ENCODE measurements around the gene DDX4.
"Not testable (repeated sequence)": the region's sequence is repeated elsewhere in the genome, so short reads cannot be mapped to it uniquely, and the experiment has no call there.

Gene DDX4

DNA sequence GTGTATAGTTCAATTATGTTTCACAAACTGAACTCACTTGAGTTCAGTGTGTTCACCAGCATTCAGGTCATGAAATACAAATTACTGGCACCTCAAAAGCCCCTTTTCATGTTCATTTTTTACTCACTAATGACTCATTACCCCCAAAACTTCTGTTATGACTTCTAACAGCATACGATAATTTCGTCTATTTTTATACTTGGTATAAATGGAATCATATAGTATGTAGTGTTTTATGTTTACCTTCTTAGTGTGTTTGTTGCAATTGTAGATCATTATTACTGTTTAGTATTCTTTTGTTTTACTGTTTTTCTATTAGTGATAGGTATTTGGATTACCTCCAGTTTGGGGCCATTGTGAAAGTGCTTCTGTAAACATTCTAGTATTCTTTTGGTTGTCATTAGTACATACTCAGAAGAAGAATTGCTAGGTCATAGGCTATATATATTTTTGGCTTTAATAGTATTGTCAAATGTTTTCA lies 33.4 kb downstream of the DDX4 start:
- TF ChIP-seq CTCF (IDR thresholded peaks at IDR 0.05; ENCODE audit: unreplicated experiment in 3 of 3) = no peak
- H3K4me1 Mint-ChIP-seq = peaks cover 3% of the 10 kb centered on the region
- H3K9me3 Mint-ChIP-seq = no peaks in the 10 kb centered on the region
- no peaks in the 10 kb centered on the region for H3K27me3 Mint-ChIP-seq (ENCODE audit: low read depth)
- H3K36me3 Mint-ChIP-seq (ENCODE audit: low read depth) = no peaks in the 10 kb centered on the region
- H3K4me3 Mint-ChIP-seq = no peak overlapping the region
- H3K27ac Mint-ChIP-seq = no peak overlapping the region

- Mint-ChIP-seq H3K9me3 (no peaks in the 10 kb centered on the region), H3K4me1 (no peaks in the 10 kb centered on the region), H3K4me3 (no peak overlapping the region), H3K27me3 (ENCODE audit: low read depth) (no peaks in the 10 kb centered on the region), H3K27ac (no peak overlapping the region), H3K36me3 (ENCODE audit: low read depth) (no peaks in the 10 kb centered on the region)
- no peak for TF ChIP-seq CTCF (IDR thresholded peaks at IDR 0.05; ENCODE audit: unreplicated experiment in 3 of 3)
These were observed 35.2 kb downstream of the DDX4 start for GRCh38 chr5:55773057-55773456.

- Mint-ChIP-seq H3K4me3 (no peak overlapping the region), H3K27me3 (ENCODE audit: low read depth) (no peaks in the 10 kb centered on the region), H3K36me3 (ENCODE audit: low read depth) (no peaks in the 10 kb centered on the region), H3K4me1 (no peaks in the 10 kb centered on the region), H3K9me3 (no peaks in the 10 kb centered on the region), H3K27ac (no peak overlapping the region)
- TF ChIP-seq CTCF (IDR thresholded peaks at IDR 0.05; ENCODE audit: unreplicated experiment in 3 of 3) = no peak
These were observed 39.5 kb downstream of the DDX4 start for GRCh38 chr5:55777332-55777731.

GRCh38 chr5:55800924-55801323 lies 63.1 kb downstream of the DDX4 start:
- H3K27ac Mint-ChIP-seq = no peak overlapping the region
- no peak overlapping the region for H3K4me3 Mint-ChIP-seq
- no peaks in the 10 kb centered on the region for H3K27me3 Mint-ChIP-seq (ENCODE audit: low read depth)
- H3K9me3 Mint-ChIP-seq = peaks cover 5% of the 10 kb centered on the region
- H3K36me3 Mint-ChIP-seq (ENCODE audit: low read depth) = no peaks in the 10 kb centered on the region
- no peak for TF ChIP-seq CTCF (IDR thresholded peaks at IDR 0.05; ENCODE audit: unreplicated experiment in 3 of 3)
- H3K4me1 Mint-ChIP-seq = no peaks in the 10 kb centered on the region

GRCh38 chr5:55808814-55809213 lies 71.0 kb downstream of the DDX4 start:
- H3K27ac Mint-ChIP-seq; H3K36me3 Mint-ChIP-seq (ENCODE audit: low read depth); H3K27me3 Mint-ChIP-seq (ENCODE audit: low read depth); H3K4me1 Mint-ChIP-seq; H3K4me3 Mint-ChIP-seq: not testable (repeated sequence)
- peaks cover 25% of the 10 kb centered on the region for H3K9me3 Mint-ChIP-seq

GRCh38 chr5:55815939-55816338 lies 78.1 kb downstream of the DDX4 start:
- not testable (repeated sequence) for H3K4me3 Mint-ChIP-seq; H3K36me3 Mint-ChIP-seq (ENCODE audit: low read depth); H3K9me3 Mint-ChIP-seq; H3K27me3 Mint-ChIP-seq (ENCODE audit: low read depth); H3K27ac Mint-ChIP-seq; H3K4me1 Mint-ChIP-seq

- Mint-ChIP-seq H3K9me3 (no peaks in the 10 kb centered on the region), H3K27me3 (ENCODE audit: low read depth) (no peaks in the 10 kb centered on the region), H3K4me1 (no peaks in the 10 kb centered on the region), H3K27ac (no peak overlapping the region), H3K4me3 (no peak overlapping the region), H3K36me3 (ENCODE audit: low read depth) (no peaks in the 10 kb centered on the region)
- TF ChIP-seq CTCF (IDR thresholded peaks at IDR 0.05; ENCODE audit: unreplicated experiment in 3 of 3) = no peak
These were observed 78.5 kb downstream of the DDX4 start for GRCh38 chr5:55816342-55816741.

Data from nephron (organoid).